ENCODE measurements around the gene DOCK3.

GRCh38 chr3:51395493-51396213, 720.9 kb downstream of the DOCK3 start:
- no peak for TF ChIP-seq CREM (CRISPR knock-in tag; IDR thresholded peaks at IDR 0.05)
- TF ChIP-seq ARID4B (CRISPR knock-in tag; IDR thresholded peaks at IDR 0.05; ENCODE audit: borderline replicate concordance): no peak
- TF ChIP-seq CTCF (IDR thresholded peaks at IDR 0.05): no peak
- TF ChIP-seq NFATC4 (CRISPR knock-in tag; IDR thresholded peaks at IDR 0.05): no peak
- no peak for TF ChIP-seq MAX (CRISPR knock-in tag; IDR thresholded peaks at IDR 0.05)
- TF ChIP-seq USF2 (CRISPR knock-in tag; IDR thresholded peaks at IDR 0.05): no peak
- TF ChIP-seq FOXP4 (CRISPR knock-in tag; IDR thresholded peaks at IDR 0.05): no peak
- no peak for TF ChIP-seq USF1 (CRISPR knock-in tag; IDR thresholded peaks at IDR 0.05)
- no peak for TF ChIP-seq SP1 (CRISPR knock-in tag; conservative IDR thresholded peaks at IDR 0.05)
- TF ChIP-seq ATF3 (CRISPR knock-in tag; conservative IDR thresholded peaks at IDR 0.05): no peak
- no peak for TF ChIP-seq ATF2 (CRISPR knock-in tag; IDR thresholded peaks at IDR 0.05; ENCODE audit: borderline replicate concordance, low read depth)
- TF ChIP-seq AFF4 (CRISPR knock-in tag; IDR thresholded peaks at IDR 0.05; ENCODE audit: borderline replicate concordance): no peak
- TF ChIP-seq SMAD4 (CRISPR knock-in tag; IDR thresholded peaks at IDR 0.05): no peak
- no peak for TF ChIP-seq ZNF532 (CRISPR knock-in tag; IDR thresholded peaks at IDR 0.05; ENCODE audit: borderline replicate concordance)

Data from WTC11 (cell line).